CD14-positive monocyte (primary cell): ENCODE data around the gene NRXN3. TPM values are rescaled to one million over a fixed set of nuclear protein-coding genes. Genes with fewer than 3 reads are reported as not detected.

Source experiments
- DNase-seq, 3 donors: peaks; one replicate each; pipeline ENCODE4 v3.0.0-alpha.2; 2011 to 2022
- H2AFZ ChIP-seq: 2 replicates; pipeline ENCODE4 v1.6.0; 2012; ENCODE audit warnings: mild to moderate bottlenecking, low read depth, low read length, inconsistent platforms; ENCODE audit not compliant: insufficient read depth, poor library complexity, severe bottlenecking
- H3K27ac ChIP-seq, 2 donors: 1 replicate in 1 of 2; 2 replicates in 1 of 2; pipeline ENCODE4 v1.5.1; 2012 to 2013; ENCODE audit warnings: low read length in 2 of 2, control low read depth in 1 of 2, inconsistent platforms in 1 of 2, low read depth in 1 of 2, mild to moderate bottlenecking in 1 of 2
- H3K27me3 ChIP-seq, 2 donors: one replicate each; pipeline versions ENCODE4 v1.6.0 to v1.6.1; 2011 to 2013; ENCODE audit warnings: low read length in 2 of 2; ENCODE audit not compliant: control insufficient read depth in 2 of 2, insufficient read depth in 2 of 2
- H3K36me3 ChIP-seq, 2 donors: replicated peaks in 1 of 2; 1 replicate in 1 of 2; 2 replicates in 1 of 2; pipeline versions ENCODE4 v1.5.1 to v1.6.1; 2012 to 2013; ENCODE audit warnings: low read length in 2 of 2, control low read depth in 1 of 2, inconsistent platforms in 1 of 2, mild to moderate bottlenecking in 1 of 2; ENCODE audit not compliant: insufficient read depth in 2 of 2, control insufficient read depth in 1 of 2
- H3K4me1 ChIP-seq, 2 donors: 1 replicate in 1 of 2; 2 replicates in 1 of 2; pipeline versions ENCODE4 v1.5.1 to v1.6.1; 2012 to 2013; ENCODE audit warnings: low read length in 2 of 2, control low read depth in 1 of 2, inconsistent platforms in 1 of 2, mild to moderate bottlenecking in 1 of 2, moderate library complexity in 1 of 2; ENCODE audit not compliant: insufficient read depth in 2 of 2, control insufficient read depth in 1 of 2
- H3K4me2 ChIP-seq: replicated peaks from 2 replicates; pipeline ENCODE3; 2012; ENCODE audit warnings: low read length, moderate library complexity, mild to moderate bottlenecking; ENCODE audit not compliant: poor library complexity, severe bottlenecking; ENCODE audit errors: extremely low read depth
- H3K4me3 ChIP-seq, 3 experiments: fragments of 200-600 bp in 1 of 3; sonication (generic) in 1 of 3; replicated peaks in 1 of 3; 1 replicate in 2 of 3; 2 replicates in 1 of 3; pipeline ENCODE4 v1.5.1; 2011 to 2013; ENCODE audit warnings: low read length in 3 of 3, mild to moderate bottlenecking in 3 of 3, control low read depth in 2 of 3, low read depth in 2 of 3, inconsistent platforms in 1 of 3, moderate library complexity in 1 of 3
- H3K79me2 ChIP-seq: 2 replicates; pipeline ENCODE4 v1.6.0; 2012; ENCODE audit warnings: mild to moderate bottlenecking, control low read depth, inconsistent platforms, low read length, moderate library complexity; ENCODE audit not compliant: insufficient read depth
- H3K9ac ChIP-seq: 2 replicates; pipeline ENCODE4 v1.6.0; 2017; ENCODE audit warnings: low read length, mild to moderate bottlenecking; ENCODE audit not compliant: insufficient read depth, poor library complexity, severe bottlenecking
- H3K9me3 ChIP-seq, 2 donors: replicated peaks in 1 of 2; 1 replicate in 1 of 2; 2 replicates in 1 of 2; pipeline versions ENCODE4 v1.5.1 to v1.6.1; 2012 to 2013; ENCODE audit warnings: low read length in 2 of 2, control low read depth in 1 of 2; ENCODE audit not compliant: control insufficient read depth in 1 of 2, insufficient read depth in 1 of 2
- H4K20me1 ChIP-seq: 2 replicates; pipeline ENCODE4 v1.6.0; 2012; ENCODE audit warnings: mild to moderate bottlenecking, low read length, control low read depth, moderate library complexity; ENCODE audit not compliant: insufficient read depth
- H3K27ac Mint-ChIP-seq, 7 donors: one replicate each; pipeline ENCODE4 v1.8.0; 2020; ENCODE audit warnings: mild to moderate bottlenecking in 7 of 7, mixed read lengths in 7 of 7, moderate library complexity in 6 of 7, inconsistent platforms in 2 of 7
- H3K27me3 Mint-ChIP-seq, 3 donors: one replicate each; pipeline ENCODE4 v1.8.0; 2021 to 2022; ENCODE audit warnings: low read depth in 3 of 3, mild to moderate bottlenecking in 3 of 3, mixed read lengths in 3 of 3, moderate library complexity in 3 of 3, inconsistent platforms in 1 of 3
- H3K36me3 Mint-ChIP-seq, 2 donors: one replicate each; pipeline ENCODE4 v1.8.0; 2020; ENCODE audit warnings: mixed read lengths in 2 of 2, inconsistent platforms in 1 of 2, mild to moderate bottlenecking in 1 of 2
- H3K4me1 Mint-ChIP-seq: one replicate; pipeline ENCODE4 v1.8.0; 2020; ENCODE audit warnings: mild to moderate bottlenecking, mixed read lengths
- H3K4me3 Mint-ChIP-seq, 2 donors: one replicate each; pipeline ENCODE4 v1.8.0; 2020; ENCODE audit warnings: mild to moderate bottlenecking in 2 of 2, mixed read lengths in 2 of 2, moderate library complexity in 1 of 2
- H3K9me3 Mint-ChIP-seq, 7 donors: one replicate each; pipeline ENCODE4 v1.8.0; 2020 to 2022; ENCODE audit warnings: mixed read lengths in 7 of 7, mild to moderate bottlenecking in 6 of 7, moderate library complexity in 6 of 7, inconsistent platforms in 2 of 7
- CTCF ChIP-seq: fragments of 200-600 bp; IDR thresholded peaks from one replicate; pipeline ENCODE4 v1.8.0; 2022; ENCODE audit warnings: antibody characterized with exemption, mild to moderate bottlenecking
- WGBS: methylation state at CpG from one replicate; pipeline ENCODE4 v1.1.5; 2013; ENCODE audit warnings: missing lambda C conversion rate; ENCODE audit not compliant: insufficient coverage; 5-methylcytosine and 5-hydroxymethylcytosine counted together
- intact Hi-C, 2 donors: fragments of 100-400 bp; cut with micrococcal nuclease; formaldehyde crosslinking; loops; one replicate each; pipeline versions ENCODE4 v1.15.0 to v1.15.1; 2023
- polyA plus RNA-seq, 3 donors: library from polyadenylated mRNA; depleted of rRNA in 1 of 3; unstranded in 2 of 3; stranded (reverse) in 1 of 3; fragments of 300-500 nt in 2 of 3; fragments of >200 nt in 1 of 3; fragmentation: Illumina TruSeq in 2 of 3; gene quantifications; 1 replicate in 2 of 3; 2 replicates in 1 of 3; pipeline ENCODE4 v1.2.3, GENCODE V29; 2012 to 2021

The NRXN3 gene
- polyA plus RNA-seq, 3 donors: not detected

- Mint-ChIP-seq H3K27ac (no peak overlapping the region), H3K4me3 (no peak overlapping the region), H3K27me3 (peaks cover 0 to 1% (median 0%) of the 10 kb centered on the region in 3 donors), H3K9me3 (peaks cover 0 to 10% (median 3%) of the 10 kb centered on the region in 7 donors), H3K4me1 (no peaks in the 10 kb centered on the region), H3K36me3 (no peaks in the 10 kb centered on the region)
- Histone ChIP-seq H4K20me1 (no peaks in the 10 kb centered on the region), H3K27ac (no peak overlapping the region), H3K4me2 (no peak overlapping the region), H3K9me3 (no peaks in the 10 kb centered on the region), H3K27me3 (no peaks in the 10 kb centered on the region), H3K36me3 (no peaks in the 10 kb centered on the region), H3K4me1 (no peaks in the 10 kb centered on the region), H3K79me2 (no peaks in the 10 kb centered on the region), H3K9ac (no peak overlapping the region), H2AFZ (no peak overlapping the region), H3K4me3 (no peak overlapping the region)
- TF ChIP-seq CTCF: no peak
- intact Hi-C loops: no loop called here
- no peak for DNase-seq
- no CpG with 5 or more reads among the region's 2 CpGs for WGBS
Observed at GRCh38 chr14:79699206-79699605, 1529.0 kb downstream of the NRXN3 start.

- H3K4me3 ChIP-seq: no peak overlapping the region
- H3K36me3 ChIP-seq: no peaks in the 10 kb centered on the region
- H3K4me2 ChIP-seq: no peak overlapping the region
- Mint-ChIP-seq H3K27me3 (peaks cover 0 to 1% (median 0%) of the 10 kb centered on the region in 3 donors), H3K4me3 (no peak overlapping the region), H3K9me3 (peaks cover 0 to 10% (median 4%) of the 10 kb centered on the region in 7 donors), H3K27ac (no peak overlapping the region), H3K4me1 (no peaks in the 10 kb centered on the region), H3K36me3 (no peaks in the 10 kb centered on the region)
- H3K79me2 ChIP-seq: no peaks in the 10 kb centered on the region
- H4K20me1 ChIP-seq: no peaks in the 10 kb centered on the region
- no peak for TF ChIP-seq CTCF
- no peak overlapping the region for H2AFZ ChIP-seq
- DNase-seq: no peak
- no peaks in the 10 kb centered on the region for H3K9me3 ChIP-seq
- intact Hi-C loops: no loop called here
- H3K4me1 ChIP-seq: no peaks in the 10 kb centered on the region
- H3K27ac ChIP-seq: no peak overlapping the region
- H3K27me3 ChIP-seq: no peaks in the 10 kb centered on the region
- H3K9ac ChIP-seq: no peak overlapping the region
Observed at GRCh38 chr14:79701371-79701770, 1531.2 kb downstream of the NRXN3 start.
